SW480 (cell line): ENCODE results near the gene ATG101.
"Not testable (repeated sequence)": the region's sequence is repeated elsewhere in the genome, so short reads cannot be mapped to it uniquely, and the experiment has no call there.

ENCODE experiments used
- DNase-seq: peaks from one replicate; pipeline ENCODE4 v3.0.0-alpha.2; 2016; ENCODE audit warnings: low spot score

Gene ATG101

GRCh38 chr12:52097045-52097666 is 27.4 kb downstream of the ATG101 start:
- no peak for DNase-seq

- DNase-seq: not testable (repeated sequence)
Observed at GRCh38 chr12:52104431-52105089, 34.8 kb downstream of the ATG101 start.

- DNase-seq: peak; percentile 69
Observed at GRCh38 chr12:52116222-52117125, 46.7 kb downstream of the ATG101 start.

GRCh38 chr12:52117806-52118475 is 48.2 kb downstream of the ATG101 start:
- not testable (repeated sequence) for DNase-seq

GRCh38 chr12:52119398-52120254 is 49.8 kb downstream of the ATG101 start:
- peak; percentile 59 for DNase-seq

- DNase-seq: no peak
Observed at GRCh38 chr12:52120951-52121823, 51.4 kb downstream of the ATG101 start.

DNA sequence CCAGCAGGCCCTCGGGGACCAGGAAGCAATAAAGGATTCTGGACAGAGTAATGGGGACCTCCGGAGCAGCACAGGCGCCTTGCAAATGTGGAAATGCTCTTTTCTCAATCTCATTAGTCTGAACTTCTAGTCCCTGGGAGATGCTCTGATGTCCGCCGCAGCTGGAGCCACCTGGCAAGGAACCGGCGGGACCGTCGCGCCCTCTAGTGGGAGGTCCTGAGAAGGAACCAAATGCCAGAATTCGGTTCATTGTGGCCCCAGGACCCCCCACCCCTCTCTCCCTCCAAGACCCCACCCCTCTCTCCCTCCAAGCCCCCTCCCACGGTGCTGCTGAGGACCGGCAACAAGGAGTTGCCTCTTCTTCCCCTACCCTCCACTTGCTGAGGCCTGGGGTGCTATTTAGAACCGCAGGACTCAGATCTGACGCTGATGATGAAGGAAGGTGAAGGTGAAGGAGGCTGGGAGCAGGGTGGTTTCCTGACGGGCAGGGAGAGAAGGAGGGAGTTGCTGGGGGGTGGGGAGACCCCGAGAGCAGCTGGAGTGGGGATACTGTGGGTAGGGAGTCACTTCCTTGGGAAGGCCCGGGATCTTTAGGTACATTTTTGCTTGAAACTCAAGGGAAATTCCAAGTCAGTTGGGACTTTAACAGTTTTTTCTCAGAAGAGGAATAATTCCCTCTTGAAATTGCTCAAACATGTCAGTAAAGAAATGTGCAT is 52.2 kb downstream of the ATG101 start:
- DNase-seq: peak; percentile 56

DNA sequence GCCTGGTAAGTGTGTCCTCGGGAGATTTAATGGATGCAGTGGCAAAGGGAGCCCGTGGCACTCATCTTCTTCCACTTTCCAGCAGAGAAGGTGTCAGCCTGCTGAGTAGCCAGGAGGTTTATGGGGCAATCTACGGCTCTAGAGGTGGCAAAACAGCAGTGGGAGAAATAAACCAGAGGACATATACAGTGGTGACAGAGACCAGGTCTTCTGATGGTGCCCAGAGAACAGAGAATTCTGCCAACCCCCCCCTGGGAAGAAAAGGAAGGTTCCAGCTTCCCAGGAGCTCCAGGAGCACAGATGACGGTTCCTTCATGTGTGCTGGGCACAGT is 52.7 kb downstream of the ATG101 start:
- DNase-seq: no peak

DNA sequence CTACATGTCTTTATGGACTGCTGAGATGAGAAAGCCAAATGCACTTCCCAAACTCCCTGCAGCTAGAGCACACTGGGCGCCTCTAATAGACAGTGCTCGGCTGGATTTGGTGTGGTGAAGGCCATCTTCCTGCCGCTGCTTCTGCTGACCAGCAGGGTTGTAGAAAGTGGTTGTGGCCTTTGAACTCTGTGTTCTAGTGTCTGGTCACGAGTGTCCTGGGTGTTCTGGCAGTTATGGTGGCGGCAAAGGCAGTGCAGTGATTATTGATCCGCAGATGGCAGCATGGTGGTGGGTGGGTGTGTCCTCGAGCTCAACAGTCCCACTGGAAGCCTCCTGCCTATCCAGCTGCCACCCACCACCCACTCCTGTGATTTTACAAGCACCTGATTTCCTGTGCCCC is 53.1 kb downstream of the ATG101 start:
- DNase-seq: no peak

DNA sequence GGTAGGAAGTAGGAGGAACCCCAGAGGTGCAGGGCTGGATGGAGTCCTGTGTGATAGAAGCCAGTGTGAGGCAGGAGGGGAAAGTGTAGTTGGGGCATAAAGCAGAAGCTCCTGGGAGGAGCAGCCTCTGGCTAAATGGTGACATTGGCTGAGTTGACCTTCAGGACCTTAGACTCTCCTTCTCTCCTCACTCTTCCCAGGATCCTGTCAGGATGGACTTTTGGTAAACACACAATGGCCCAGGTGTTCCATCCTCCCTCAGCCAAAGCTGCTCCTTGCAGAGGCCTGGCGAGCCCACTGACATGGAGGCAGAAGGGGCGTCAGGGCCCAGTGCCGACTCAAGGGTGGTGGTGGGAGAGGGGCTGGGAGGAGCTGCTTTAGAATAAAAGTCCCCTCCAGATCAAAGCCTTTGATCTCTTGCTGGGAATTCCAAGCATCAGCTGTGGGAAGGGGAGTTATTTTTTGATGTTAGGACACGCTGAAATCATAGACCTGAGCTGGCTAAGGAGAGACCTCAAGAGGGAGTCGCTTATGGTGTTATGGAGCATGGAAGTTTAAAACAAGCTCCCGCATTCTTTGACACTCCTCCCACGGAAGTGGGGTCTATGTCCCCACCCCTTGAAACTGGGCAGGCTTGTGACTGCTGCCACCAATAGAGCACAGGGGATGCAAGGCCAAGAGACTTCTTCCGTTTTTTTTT is 53.9 kb downstream of the ATG101 start:
- peak; percentile 30 for DNase-seq

DNA sequence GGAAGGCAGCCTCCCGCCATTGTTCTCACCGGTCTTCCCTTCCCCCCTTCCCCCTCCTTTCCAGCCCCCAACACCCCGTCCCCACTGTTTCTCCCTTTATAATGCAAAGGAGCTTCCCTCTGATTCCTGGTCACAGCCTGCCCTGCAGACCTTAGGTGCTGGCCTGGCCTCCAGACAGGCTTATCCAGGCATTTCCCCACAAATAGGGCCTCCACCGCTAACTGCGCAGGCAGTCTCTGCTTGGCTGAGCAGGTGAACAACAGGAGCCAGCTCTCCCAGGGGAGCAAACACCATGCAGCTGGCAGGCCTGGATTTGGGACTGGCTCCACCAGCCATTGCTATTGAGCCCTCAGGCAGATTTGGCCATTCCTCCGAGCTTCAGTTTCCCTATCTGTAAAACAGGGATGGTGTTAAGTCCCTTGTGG is 55.7 kb downstream of the ATG101 start:
- DNase-seq: no peak

DNA sequence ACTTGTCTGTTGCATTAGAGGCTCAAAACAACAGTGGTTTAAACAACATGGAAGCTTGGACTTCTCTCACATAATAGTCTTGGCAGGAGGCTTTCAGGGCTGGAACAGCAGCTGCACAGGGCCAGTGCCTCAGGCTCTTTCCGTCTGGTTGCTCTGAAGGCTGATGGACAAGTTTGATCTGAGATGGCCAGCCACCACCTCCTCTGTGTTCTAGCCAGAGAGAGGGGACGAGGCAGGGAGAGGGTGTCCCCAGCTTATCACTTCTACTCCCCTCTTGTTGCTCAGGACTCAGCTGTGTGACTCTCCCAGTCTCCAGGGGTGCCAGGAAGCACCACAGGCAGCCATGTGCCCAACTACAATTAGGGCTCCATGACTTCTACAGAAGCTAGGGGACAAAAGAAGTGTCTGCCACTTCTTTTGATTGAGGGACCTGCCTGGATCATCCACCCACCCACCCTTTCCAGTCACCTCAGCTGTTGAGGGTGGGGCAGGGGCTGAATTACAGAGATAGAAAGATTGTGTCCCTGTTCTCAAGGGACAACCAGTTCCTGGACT is 56.3 kb downstream of the ATG101 start:
- no peak for DNase-seq
